ENCODE data around the gene TRAPPC10. TPM values are rescaled to one million over a fixed set of nuclear protein-coding genes. Genes with fewer than 3 reads are reported as not detected.

TRAPPC10 gene
- polyA plus RNA-seq, 3 donors: 5.1 to 15.7 (median 10.9) TPM

DNA sequence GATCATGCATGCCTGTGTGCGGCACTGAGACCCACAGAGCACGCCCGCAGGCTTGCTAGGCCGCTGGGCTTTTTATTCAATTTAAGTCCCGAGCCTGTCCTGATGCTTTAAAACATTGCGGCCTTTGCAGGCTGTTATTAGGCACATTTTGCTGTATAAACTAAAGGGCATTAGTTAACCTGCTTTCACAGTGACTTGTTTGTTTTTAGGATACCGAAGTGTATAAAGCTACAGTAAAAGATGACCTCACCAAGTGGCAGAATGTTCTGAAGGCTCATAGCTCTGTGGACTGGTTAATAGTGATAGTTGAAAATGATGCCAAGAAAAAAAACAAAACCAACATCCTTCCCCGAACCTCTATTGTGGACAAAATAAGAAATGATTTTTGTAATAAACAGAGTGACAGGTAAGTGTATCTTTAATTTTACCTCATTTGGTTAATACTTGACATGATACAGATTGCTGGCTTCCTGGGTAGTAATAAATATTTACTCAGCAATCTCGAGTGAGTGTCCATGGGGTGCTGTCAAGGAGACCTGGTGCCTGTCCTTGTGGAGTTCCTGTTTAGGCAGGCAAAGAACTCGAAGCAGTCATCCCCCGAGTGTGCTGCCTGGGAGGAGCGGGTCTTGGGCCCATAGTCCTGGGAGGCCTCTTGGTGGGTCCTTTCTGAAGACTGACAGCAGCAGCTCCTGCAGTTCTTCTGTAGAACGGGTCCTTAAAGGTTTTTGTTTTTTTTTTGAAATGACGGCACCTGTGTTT is 40.1 kb downstream of the TRAPPC10 start:
- no peak overlapping the region for H3K27ac ChIP-seq (ENCODE audit: low read depth, low read length)
- 61 to 87% (median 81%) methylated on average over 14 of the region's 14 CpGs for WGBS, 3 donors

DNA sequence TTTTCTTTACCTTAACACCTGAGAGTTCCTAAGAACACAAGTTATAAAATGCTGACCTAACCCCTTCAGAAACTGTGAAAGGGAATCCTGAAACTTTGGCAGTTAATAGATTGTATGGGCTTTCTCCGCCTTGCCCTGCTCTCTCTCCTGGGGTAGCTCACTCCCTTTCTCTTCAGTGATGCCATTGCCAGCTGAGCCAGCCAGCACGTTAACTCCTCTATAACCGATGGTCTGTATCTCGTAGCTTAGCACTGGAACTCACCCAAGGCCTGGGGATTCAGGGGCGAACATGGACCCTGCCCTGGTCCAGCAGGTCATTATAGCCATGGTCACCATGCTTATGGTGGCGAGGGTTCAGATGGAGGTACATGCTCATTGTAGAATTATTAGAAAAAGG is 40.7 kb downstream of the TRAPPC10 start:
- H3K27ac ChIP-seq (ENCODE audit: low read depth, low read length): no peak overlapping the region
- 87 to 93% (median 88%) methylated on average over 6 of the region's 6 CpGs for WGBS, 3 donors

DNA sequence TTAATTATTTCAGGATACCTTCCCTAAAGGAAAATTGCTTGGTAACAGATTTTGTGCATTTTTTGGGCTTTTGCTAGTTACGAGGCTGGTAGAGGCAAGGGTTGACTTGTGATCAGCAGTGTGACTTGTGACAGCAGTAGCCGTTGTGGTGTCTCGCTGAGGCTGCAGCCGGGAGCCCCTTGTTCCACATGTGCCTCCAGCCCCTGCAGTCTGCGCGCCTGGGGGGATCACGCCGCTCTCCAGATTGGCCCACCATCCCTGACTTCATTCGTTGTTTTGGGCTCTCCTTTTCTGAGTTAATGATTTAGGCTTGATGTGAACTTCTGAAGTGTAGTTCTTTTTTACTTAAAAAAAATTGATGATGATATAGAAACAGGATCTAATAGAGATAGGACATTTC is 41.5 kb downstream of the TRAPPC10 start:
- WGBS, 3 donors: 96 to 97% (median 96%) methylated on average over 9 of the region's 9 CpGs

DNA sequence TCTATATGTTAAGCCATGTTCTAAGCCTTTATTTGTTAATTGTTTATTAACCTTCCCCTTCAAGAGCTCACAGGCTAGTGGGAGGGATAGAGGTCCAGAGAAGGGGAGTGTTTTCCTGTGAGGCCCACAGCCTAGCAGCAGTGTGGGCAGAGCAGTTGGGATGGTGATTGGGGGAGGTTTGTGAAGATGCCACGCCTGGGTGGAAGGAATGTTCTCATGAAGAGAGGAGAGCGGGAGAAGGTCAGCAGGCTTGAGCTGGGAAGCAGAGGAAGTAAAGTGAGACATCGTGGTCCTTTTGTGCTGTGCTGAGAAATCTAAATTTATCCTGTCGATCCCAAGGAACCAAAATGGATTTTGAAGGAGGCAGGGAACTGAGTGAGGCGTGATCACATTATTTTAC is 42.6 kb downstream of the TRAPPC10 start:
- 69 to 93% (median 74%) methylated on average over 5 of the region's 5 CpGs for WGBS, 3 donors
- no peak overlapping the region for H3K27ac ChIP-seq (ENCODE audit: low read depth, low read length)

More for the DNA sequence above, 41.5 kb downstream of the TRAPPC10 start:
- no peak overlapping the region for H3K27ac ChIP-seq (ENCODE audit: low read depth, low read length)

DNA sequence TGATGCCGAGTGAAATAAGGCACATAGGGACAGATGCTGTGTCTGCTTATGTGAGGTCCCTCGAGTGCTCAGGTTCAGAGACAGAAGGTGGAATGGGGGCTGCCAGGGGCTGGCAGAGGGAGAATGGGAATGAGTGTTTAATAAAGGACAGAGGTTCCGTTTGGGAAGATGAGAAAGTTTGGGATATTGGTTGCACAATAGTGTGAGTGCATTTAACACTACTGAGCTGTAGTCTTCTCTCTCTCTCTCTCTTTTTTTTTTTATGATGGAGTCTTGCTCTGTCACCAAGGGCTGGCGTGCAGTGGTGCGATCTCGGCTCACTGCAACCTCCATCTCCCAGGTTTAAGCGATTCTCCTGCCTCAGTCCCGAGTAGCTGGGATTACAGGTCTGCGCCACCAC is 44.9 kb downstream of the TRAPPC10 start:
- WGBS, 3 donors: 93 to 97% (median 95%) methylated on average over 9 of the region's 9 CpGs
- no peak overlapping the region for H3K27ac ChIP-seq (ENCODE audit: low read depth, low read length)

DNA sequence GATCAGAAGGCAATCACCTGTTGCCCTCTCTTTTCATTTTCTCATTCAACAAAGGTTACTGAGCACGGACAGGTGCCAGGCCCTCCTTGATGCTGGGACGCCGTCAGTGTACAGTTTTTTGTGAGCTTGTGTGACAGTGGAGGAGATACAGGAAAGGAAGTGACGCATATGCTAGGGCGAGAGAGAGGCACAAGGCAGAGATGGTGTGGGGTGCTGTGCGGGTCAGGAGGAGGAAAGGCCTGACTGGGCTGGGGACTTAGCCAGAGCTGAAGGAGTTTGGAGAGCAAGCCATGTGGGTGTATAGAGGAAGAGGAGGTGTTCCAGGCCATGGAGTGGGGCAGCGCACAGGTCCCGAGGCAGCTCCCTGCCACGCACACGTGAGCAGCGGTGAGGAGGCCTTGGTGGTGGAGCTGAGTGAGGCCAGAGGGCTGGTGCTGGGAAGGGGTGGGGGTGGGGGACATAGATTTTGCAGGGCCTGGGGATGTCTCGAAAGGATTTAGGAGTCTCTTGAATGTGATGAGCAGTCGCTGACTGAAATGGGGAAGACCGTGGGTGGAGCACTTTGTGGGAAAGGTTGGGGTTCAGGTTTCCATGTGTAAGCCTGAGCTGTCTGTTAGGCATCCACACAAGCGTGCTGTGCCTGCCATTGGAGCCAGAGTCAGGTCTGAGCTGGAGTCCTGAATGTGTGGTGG is 46.0 kb downstream of the TRAPPC10 start:
- 93 to 94% (median 94%) methylated on average over 15 of the region's 15 CpGs for WGBS, 3 donors
- H3K27ac ChIP-seq (ENCODE audit: low read depth, low read length): no peak overlapping the region

DNA sequence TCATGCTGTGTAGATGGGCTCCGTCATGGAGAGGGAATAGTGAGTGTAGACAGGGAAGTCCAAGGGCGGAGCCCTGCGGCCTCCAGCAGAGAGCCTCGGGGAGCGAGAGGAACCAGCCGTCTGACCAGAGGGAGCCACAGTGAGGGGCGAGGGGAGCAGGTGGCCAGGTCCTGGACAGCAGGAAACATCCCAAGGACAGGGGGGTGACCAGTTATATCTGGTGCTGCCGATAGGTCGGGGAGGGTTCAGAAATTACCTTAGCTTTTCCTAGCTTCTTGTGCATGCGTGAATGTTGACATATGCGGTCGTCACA is 46.5 kb downstream of the TRAPPC10 start:
- 88 to 93% (median 92%) methylated on average over 12 of the region's 12 CpGs for WGBS, 3 donors
- no peak overlapping the region for H3K27ac ChIP-seq (ENCODE audit: low read depth, low read length)

DNA sequence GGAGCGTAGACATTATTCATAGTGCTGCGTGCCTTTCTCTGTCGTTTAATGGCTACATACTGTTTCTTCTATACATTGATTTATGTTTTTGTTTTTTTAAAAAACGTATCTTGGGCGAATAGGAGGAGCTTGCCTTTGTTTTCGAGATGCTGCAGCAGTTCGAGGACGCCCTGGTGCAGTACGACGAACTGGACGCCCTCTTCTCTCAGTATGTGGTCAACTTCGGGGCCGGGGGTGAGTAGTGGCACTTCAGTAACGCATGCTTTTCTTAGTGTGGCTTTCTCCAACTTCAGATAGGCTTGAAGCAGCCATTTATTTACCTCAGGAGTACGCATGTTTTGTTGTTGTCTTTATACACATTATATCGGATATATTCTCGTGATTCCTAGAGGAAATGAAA is 46.9 kb downstream of the TRAPPC10 start:
- no peak overlapping the region for H3K27ac ChIP-seq (ENCODE audit: low read depth, low read length)
- WGBS, 3 donors: 88 to 93% (median 92%) methylated on average over 17 of the region's 17 CpGs

DNA sequence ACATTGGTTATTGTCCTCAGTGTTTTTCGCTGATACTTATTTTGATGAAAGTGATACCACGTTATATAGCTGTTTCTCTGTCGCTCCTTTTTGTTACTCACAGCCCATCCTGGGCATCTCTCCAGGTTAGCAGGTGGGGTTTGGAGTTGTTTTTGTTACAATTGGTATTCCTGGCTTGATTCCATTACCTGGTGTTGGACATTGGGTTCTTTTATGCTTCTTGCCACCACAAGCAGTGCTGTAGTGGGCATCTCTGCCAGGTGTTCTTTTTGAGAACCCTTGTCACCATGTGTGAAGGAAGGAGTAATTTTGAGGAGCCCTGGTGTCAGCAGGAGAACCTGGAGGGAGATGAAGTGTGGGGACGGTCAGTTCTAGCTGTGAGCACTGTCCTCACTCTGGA is 47.6 kb downstream of the TRAPPC10 start:
- H3K27ac ChIP-seq (ENCODE audit: low read depth, low read length): no peak overlapping the region
- 87 to 97% (median 94%) methylated on average over 4 of the region's 4 CpGs for WGBS, 3 donors

DNA sequence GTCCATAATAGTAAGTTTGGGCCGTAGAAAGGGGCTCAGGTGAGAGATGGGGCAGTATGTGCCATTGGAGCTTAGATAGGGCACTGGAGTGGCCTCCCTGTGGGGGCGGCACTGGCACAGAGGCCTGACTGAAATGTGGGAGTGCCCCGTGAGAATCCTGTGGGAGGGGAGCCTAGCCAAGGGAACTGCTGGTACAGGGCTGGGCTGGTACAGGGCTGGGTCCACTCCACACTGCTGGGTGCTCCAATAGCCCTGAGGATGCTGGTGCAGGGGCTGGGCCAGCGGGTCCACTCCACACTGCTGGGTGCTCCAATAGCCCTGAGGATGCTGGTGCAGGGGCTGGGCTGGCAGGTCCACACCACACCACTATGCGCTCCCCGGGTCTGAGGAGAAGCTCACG is 50.3 kb downstream of the TRAPPC10 start:
- WGBS, 3 donors: 91 to 96% (median 95%) methylated on average over 7 of the region's 7 CpGs
- H3K27ac ChIP-seq (ENCODE audit: low read depth, low read length): no peak overlapping the region

DNA sequence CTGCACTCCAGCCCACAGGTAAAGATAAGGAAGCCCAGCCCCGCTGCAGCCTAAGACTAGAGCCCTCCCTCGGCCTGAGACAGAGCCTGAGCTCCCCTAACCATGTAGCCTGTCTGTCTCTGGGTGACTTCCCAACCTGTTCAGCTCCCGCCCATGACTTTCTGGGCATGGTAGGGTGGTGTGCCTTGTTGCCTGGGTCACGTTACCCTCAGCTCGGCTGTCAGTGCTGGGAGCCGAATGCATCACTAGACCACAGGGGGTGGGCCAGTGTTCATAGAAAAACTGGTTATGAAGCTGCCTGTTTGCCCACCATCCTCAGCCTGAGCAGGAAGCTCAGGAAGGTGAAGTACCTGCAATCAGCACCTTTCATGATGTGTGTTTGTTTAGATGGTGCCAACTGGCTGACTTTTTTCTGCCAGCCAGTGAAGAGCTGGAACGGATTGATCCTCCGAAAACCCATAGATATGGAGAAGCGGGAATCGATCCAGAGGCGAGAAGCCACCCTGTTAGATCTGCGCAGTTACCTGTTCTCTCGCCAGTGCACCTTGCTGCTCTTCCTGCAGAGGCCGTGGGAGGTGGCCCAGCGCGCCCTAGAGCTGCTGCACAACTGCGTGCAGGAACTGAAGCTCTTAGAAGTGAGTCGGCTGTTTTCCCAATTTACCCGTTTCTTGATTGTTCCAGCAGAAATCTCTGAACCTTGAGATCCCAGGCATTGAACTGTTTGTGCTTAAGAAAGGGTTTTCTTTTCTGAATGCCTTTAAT is 51.2 kb downstream of the TRAPPC10 start:
- no peak overlapping the region for H3K27ac ChIP-seq (ENCODE audit: low read depth, low read length)
- WGBS, 3 donors: 90 to 96% (median 92%) methylated on average over 19 of the region's 19 CpGs

DNA sequence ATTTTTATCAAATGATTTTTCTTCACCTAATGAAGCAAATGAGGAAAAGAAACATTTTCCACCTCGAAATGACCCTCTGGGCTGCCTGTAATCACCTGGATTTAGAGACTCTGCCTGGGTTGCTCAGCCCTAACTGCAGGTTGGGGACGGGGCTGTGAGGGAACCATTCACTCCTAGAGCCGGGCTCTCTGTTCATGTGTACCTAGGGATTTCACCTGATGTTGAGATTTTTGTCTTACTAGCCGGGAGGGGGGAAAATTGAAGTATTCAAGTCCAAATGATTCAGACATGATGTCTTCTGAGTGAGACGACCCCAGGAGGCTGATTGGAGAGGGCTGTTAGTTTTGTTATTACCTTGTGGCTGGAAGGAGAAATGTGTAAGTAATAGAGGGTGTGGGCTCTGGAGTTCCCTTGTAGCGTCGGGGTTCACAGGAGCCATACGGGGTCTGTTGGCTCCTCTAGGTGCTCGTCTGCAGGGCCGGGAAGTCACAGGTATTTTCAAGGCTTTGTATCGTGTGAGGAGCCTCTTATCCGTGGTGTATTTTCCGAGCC is 52.8 kb downstream of the TRAPPC10 start:
- 87 to 93% (median 91%) methylated on average over 13 of the region's 13 CpGs for WGBS, 3 donors
- H3K27ac ChIP-seq (ENCODE audit: low read depth, low read length): no peak overlapping the region

DNA sequence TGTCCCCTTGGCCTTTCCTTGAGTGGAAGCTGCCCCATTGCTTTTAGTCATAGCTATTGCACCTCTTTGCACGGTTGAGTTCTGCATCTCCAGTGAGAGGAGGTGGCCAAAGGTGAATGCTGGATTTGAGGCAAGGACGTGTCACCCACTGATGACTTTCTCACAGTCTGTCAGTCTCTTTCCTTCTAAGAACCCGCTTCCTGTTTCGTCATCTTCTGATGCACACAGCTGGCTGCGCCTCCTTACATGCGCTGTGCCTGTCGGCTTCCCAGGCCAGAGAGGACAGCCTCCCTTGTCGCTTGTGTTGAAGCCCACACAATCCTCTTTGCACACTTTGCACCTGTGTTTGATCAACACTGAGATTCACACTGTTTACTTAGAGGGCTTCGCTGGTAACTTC is 53.3 kb downstream of the TRAPPC10 start:
- no peak overlapping the region for H3K27ac ChIP-seq (ENCODE audit: low read depth, low read length)
- WGBS, 3 donors: 57 to 66% (median 64%) methylated on average over 9 of the region's 9 CpGs

DNA sequence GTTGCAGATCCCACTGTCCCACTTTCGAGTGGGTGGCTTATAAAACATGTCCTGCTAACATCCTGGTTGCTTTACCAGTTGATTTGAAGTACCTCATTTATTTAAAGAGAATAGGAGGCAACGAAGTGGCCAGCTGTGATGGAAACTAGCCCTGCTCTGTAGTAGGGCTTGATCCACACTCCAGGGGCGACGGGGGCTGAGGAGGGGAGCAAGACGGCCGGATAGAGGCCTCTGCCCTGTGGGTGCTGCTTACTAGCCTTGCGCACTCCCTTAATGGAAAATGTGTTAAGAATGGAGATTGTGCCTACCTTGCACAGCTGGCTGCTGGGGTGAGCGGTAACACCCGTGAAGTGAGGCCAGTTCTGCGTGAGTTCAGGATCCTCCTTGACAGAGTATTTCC is 54.0 kb downstream of the TRAPPC10 start:
- H3K27ac ChIP-seq (ENCODE audit: low read depth, low read length): no peak overlapping the region
- WGBS, 3 donors: 89 to 95% (median 90%) methylated on average over 10 of the region's 10 CpGs

DNA sequence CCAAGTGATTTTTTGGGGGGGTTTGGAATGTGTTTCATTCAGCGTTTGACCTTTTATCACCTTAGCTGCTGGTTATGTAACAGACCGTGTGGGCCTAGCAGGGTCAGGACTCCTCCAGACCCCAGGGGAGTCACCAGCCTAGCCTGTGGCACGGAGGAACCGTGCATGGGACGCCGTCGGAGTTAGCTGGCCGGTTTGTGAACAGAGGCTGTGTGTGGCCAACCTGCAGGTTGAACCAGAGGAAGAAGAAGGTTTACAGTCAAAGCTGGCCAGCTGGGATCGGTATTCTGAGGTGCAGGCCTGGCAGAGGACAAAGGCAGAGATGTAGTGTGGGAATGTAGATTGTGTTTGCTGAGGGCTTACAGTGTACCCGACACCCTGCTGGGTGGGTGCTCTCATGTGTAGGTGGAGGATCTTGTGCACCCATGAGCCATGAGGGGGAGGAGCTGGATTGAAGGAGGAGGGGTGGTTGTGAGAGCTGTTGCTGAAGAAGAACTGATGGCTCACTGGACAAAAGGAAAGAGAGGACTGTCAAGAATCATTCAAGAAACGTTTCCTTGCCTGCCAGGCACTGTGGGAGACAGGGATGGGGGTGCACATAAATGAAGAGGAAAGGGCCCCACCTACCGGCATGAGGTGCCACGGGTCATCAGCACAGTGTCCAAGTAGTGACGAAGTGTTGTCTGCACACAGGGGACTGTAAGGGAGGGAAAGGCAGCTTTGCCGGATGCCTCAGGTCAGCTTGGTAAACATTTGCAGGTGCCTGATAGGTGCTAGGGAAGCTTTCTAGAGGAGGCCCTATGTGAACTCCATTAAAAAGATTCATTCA is 55.1 kb downstream of the TRAPPC10 start:
- WGBS, 3 donors: 68 to 80% (median 72%) methylated on average over 15 of the region's 15 CpGs

DNA sequence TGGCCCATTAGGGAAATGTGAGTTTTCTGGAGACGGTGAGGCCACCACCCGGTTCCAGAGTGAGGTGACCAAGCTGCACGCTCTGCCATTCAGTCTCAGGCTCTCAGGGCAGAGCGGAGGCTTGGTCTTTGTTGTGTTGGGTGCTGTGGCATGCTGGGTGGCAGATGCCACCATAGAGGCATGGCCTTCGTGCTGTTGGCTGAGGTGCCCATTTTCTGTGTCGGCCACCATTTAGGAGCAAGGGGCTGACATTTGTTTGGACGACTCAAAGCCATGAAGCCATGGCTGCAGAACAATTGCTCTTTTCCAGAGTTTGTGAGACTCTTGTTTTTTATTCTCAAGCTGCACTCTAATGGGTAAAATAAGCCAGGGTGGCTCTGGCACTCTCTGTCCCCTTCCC is 58.3 kb downstream of the TRAPPC10 start:
- 92 to 98% (median 95%) methylated on average over 7 of the region's 7 CpGs for WGBS, 3 donors
- H3K27ac ChIP-seq (ENCODE audit: low read depth, low read length): no peak overlapping the region

More for the DNA sequence above, 55.1 kb downstream of the TRAPPC10 start:
- H3K27ac ChIP-seq (ENCODE audit: low read depth, low read length): no peak overlapping the region

DNA sequence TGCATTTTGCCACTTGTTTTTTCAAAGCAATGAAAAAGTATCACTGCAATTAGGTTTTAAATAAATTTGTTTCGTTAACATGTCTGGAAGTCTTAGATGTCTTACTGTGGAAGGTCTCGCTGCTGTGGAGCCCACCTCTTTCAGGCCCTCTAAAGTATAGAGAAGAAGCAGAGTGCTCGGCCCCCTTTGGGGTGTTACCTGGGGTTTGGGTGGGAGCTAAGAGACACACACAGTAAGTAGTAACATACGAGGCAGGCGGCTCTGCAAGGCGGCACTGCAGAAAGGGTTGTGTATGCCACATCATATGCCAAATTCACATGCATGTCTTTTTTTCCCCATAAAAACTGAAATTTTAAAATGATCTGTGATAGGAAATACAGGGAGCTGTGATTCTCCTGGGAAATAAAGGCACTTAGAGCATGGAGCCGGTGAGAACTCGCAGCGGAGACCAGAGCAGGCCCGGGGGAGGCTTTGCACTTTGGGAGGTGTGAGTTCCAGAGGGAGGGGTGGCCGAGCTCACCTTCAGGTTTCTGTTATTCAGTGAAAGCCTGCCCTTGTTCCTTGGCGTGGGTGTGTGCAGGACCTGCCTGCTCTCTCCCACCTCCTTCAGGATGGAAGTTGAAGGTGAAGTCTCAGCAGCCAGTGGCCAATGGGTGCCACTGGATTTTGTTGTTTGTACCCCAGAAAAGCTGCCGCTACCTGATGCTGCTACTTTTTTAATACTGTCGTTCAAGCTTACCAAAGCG is 59.4 kb downstream of the TRAPPC10 start:
- H3K27ac ChIP-seq (ENCODE audit: low read depth, low read length): no peak overlapping the region
- 84 to 88% (median 85%) methylated on average over 15 of the region's 15 CpGs for WGBS, 3 donors

DNA sequence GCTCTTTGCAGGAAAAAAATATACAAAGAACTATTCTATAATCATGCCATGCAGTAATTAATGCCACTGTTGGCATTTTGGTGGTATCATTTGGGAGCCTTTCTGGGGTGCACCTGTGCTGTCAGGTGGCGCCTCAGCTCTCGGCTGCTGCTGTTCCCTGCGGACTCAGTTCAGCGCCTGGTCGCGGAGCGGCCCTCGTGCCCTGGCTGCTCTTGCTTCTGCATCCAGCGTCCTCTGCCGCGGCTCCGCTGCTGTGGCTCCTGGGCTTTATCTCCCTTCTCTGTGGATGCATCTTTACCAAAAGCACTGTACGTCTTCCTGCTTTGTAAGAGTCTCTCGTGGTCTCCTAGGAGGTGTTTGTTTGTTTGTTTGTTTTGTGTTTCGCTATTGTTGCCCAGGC is 60.0 kb downstream of the TRAPPC10 start:
- H3K27ac ChIP-seq (ENCODE audit: low read depth, low read length): no peak overlapping the region
- 94 to 96% (median 94%) methylated on average over 15 of the region's 15 CpGs for WGBS, 3 donors

All from adipose tissue (tissue), 3 donors.